COR-L47 (cell line): ENCODE measurements around the gene PRSS56.
A peak's percentile ranks its signal among the peaks of the same experiment; 100 is the strongest.

Experiments used
- DNase-seq: peaks from one replicate; lab custom pipeline; 2025; lab: John Stamatoyannopoulos, UW

Gene PRSS56

DNA sequence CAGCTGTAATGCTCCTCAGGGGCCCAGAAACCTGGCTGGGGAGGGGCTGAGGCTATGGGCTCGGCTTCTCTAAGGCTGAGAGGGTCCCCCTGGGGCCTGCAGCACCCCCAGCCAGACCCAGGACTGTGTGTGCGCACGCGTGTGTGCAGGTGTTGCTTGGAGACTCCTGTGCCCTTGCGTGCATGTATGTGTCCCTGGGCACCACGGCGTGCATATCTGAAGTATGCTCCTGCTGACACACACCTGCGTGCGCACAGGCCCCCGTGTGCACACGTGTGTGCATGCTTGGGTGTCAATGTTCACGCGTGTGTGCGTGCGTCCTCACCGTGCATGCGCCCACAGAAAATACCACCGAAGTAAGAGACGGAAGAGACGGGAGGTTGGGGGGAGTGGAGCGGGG, 17.7 kb upstream of the PRSS56 start:
- DNase-seq, result no peak

DNA sequence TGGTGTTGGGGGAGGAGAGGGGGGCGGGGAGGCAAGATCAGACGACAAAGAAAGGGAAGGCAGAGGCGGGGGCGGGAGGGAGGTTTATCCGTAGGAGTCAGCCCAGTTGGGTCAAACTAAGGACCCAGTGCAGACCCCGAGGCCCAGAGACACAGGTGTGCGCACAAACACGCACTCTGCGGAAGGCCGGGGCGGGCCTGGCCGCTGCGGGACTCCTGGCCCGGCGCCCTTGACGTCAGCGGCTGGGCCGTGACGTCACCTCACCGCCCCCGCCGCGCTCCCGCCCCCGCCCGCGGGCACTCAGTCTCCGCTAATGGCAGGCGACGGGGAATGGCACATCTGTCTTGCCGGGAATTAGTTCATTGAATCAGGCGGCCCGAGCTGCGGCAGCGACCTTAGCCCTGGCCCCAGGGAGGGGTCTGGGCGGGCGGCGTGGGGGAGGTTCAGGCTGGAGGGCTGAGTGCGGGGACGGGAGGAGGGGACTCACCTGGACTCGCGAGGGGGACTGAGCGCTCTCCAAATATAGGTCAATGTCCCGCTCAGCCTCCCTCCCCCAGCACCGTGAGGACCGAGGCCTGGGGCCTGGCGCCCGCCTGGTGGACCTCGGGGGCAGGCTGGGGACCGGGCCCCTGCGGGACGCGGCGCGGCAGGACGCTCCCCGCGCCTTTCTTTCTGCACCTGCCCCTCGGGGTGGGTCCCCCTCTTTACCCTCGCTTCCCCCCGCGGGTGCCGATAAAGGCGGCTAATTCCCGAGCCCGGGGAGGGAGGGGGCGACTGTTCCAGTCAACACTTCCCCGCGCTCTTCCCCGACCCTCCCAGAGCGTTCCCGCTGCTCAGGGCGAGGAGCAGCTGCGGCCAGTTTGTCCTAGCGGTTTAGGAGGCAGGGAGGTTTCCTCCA, 17.0 kb upstream of the PRSS56 start:
- no peak for DNase-seq

DNA sequence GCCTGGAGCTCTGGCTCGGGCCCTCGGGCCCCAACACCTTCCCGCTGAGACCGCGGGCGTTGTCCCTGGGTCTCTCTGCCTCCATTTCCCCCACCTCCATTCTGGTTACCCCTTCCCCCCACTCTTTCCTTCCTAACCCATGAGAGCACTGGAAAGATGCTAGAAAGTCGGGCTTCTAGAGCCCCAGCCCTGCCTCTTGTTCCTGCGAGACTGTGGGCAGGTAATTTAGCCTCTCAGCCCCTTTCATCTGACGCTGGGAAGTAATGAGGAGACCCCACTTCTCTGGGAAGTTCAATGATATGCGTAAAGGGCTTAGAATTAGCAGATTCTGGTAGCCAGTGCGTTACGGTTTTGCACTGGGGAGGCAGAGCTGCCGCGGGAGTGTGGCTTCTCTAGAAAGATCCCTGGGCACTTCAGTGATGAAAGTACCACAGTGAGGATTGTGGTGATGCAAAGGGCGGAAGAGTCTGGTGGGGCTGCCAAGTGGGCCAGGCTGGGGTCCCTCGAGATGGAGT, 16.3 kb upstream of the PRSS56 start:
- DNase-seq, result no peak

DNA sequence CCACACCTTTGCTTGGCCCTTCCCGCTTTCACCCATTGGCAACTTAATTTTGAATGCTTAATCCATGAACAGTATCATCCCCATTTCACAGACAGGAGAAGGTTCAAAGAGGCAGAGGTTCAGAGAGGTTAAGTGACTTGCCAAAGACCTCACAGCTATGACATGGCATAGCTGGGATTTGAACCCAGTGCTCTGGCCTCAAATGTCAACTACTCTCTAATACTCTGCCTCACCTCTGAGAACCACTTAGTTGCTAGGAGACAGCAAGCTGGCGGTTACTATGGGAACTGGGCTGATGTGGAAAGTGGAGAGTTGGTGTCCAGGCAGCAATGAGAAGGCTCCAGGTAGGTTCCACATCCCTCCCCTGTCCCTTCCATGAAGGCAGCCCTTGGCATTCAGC, 15.8 kb upstream of the PRSS56 start:
- no peak for DNase-seq

DNA sequence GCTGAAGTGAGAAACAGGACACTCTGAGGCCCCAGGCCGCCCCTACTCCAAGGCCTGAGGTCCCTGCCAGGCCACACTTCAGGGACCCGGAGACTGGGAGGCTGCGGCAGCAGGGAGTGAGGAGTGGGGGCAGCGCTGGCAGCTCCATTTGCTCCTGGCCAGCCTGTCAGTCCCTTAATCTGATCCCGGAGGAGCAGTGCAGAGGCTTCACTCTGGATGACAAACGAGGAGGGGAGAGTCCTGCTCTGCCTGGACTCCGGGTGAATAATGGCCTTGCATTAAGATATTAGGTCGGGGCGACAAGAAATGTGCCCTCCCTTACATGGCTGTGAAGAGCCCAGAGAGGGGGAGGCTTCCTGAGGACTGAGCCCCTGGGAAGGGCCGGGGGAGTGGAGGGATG, 14.3 kb upstream of the PRSS56 start:
- no peak for DNase-seq

- no peak for DNase-seq
These were observed 13.5 kb upstream of the PRSS56 start for GRCh38 chr2:232506709-232507108.

GRCh38 chr2:232508251-232508650, 11.9 kb upstream of the PRSS56 start:
- no peak for DNase-seq

DNA sequence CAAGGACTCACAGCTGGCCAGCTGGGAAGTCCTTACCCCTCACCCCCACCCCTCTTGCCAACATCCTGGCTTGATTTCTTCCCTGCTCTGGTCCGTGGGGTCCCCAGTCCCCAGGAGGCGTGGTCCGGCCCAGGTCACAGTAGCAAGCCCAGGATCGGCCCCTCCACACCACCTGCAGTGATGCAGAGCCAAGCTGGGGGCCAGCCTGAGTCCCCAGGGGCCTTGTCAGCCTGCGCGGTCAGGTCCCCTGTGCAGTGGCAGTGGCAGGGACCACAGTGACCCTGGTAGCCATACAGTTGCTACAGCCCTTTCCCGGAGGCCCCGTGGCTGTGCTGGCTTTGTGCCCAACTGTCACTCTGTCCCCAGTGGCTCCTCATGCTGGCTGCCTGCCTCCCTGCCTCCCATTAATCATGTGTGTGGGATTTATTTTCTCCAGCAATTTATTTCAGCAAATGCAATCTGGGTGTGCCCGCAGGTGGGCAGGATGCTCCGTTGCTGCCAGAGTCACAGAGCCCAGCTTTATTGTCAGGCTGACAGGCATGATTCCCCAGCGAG, 8.8 kb upstream of the PRSS56 start:
- peak; percentile 54 for DNase-seq

DNA sequence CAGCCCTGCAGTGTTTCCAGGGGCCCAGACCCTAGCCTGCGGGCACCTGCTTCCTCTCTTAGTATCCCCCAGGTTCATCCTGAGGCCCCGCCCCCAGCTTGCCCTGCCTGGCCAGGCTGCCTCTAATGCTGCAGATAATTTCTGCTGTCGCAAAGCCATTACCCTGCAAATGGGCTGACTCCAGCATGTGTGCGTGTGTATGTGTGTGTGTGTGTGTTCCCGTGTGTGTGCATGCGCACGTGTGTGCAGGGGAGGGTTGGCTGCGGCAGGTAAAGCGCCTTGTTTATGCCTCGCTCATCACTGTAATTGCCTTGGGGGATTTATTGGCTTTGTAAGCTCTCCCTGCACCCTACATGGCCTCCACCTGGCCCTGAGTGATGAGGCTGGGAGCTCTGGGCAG, 7.6 kb upstream of the PRSS56 start:
- DNase-seq, result no peak

DNA sequence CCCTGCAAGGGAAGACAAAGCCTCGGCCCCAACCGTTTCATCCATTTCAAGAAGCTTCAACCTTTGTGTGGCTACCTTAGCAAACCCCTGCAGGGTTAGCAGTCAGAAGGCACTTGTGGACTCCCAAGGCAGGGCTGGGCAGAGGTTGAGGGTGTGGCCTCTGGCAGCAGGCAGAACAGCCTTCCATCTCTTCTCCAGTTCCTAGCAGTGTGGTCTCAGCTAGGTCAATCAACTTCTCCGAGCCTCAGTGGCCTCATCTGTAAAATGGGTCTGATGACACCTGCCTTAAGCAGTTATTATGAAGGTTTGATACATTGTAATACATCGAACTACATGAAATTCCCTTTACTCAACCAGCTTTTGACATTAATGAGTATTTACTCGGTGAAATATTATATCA, 6.8 kb upstream of the PRSS56 start:
- no peak for DNase-seq

GRCh38 chr2:232515639-232516038, 4.5 kb upstream of the PRSS56 start:
- no peak for DNase-seq

GRCh38 chr2:232516551-232516950, 3.6 kb upstream of the PRSS56 start:
- DNase-seq, result no peak

DNA sequence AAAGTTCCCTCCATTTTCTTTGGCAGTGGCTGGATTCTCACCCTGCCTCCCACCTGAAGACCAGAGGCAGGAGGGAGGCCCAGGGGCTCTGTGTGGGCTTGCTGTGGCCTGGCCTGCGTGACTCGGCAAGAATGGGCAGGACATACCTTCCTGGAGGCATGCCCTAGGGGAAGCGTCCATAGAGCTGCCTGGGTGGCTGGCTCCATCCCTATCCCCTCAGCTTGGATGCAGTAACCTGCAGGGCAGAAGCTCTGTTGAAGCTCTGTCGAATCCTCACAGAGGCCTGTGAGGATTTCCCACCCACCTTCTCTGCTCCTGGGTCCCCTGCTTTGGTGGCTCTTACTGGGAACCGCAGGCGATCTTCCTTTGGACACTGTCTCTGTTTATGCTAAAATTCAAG, 1.3 kb upstream of the PRSS56 start:
- no peak for DNase-seq

DNA sequence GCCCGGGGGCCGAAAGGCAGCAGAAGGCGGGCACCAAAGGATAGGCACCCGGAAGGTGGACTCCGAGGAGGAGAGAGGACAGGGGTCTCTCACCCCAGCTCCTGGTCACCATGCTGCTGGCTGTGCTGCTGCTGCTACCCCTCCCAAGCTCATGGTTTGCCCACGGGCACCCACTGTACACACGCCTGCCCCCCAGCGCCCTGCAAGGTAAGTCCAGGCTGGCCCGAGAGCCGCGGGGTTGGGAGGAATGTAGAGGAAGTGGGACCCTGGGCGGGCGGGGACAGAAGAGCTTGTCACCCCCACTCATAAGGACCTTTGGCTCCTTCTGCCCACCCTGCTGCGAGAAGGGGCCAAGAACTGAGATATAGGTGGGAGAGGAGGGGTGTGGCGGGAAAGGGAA, 301 bp downstream of the PRSS56 start:
- no peak for DNase-seq

GRCh38 chr2:232521098-232521497, 910 bp downstream of the PRSS56 start:
- DNase-seq, result no peak

GRCh38 chr2:232521959-232522622, 1.9 kb downstream of the PRSS56 start:
- no peak for DNase-seq

DNA sequence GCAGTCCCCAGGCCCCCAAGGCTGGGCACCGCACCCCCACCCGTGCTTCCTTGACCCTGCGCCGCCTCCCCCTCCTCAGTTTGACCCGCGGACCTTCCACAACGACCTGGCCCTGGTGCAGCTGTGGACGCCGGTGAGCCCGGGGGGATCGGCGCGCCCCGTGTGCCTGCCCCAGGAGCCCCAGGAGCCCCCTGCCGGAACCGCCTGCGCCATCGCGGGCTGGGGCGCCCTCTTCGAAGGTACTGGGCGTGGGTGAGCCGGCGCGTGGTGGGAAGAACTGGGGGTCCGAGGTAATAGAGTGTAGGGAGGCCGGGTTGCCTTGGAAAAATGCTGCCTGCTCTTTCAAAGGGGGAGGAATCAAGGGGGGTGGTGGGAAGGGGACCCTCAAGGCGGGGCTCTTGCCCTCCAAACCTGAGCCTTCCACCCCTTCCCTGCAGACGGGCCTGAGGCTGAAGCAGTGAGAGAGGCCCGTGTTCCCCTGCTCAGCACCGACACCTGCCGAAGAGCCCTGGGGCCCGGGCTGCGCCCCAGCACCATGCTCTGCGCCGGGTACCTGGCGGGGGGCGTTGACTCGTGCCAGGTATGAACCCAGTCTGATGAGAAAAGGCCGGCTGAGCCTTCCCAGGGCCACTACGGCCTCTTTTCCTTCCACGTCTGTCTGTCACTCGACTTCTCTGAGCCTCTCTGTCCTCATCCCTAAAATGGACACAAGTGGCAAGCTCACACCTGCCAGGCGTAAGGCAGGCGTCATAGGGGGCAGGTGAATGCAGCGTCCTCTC, 2.6 kb downstream of the PRSS56 start:
- no peak for DNase-seq

- DNase-seq, result no peak
These were observed 3.2 kb downstream of the PRSS56 start for GRCh38 chr2:232523402-232523681.

DNA sequence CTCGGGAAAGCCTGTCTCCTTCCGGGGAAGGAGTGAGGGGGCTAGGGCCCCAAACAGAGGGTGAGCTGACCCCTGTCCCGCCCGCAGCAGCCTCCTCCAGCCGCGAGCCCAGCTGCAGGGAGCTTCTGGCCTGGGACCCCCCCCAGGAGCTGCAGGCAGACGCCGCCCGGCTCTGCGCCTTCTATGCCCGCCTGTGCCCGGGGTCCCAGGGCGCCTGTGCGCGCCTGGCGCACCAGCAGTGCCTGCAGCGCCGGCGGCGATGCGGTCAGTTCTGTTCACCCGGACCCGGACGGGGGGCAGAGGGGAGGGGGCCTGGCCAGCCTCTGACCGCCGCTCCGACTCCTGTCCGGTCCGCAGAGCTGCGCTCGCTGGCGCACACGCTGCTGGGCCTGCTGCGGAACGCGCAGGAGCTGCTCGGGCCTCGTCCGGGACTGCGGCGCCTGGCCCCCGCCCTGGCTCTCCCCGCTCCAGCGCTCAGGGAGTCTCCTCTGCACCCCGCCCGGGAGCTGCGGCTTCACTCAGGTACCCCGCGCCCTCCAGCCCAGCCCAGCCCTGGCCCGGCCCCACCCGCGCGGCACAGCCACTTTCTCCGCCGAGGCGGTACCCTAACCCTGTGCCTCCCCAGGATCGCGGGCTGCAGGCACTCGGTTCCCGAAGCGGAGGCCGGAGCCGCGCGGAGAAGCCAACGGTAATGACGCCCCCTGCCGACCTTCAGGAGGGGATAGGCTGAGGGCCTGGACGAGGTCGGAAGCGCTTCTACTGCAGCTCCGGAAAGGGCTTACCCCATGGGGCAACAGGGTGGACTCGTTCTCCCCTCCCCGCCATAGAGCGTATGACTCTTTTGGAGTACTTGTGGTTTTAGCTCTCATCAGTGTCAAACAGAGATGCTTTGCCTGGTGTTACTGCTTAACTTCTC, 3.8 kb downstream of the PRSS56 start:
- no peak for DNase-seq

DNA sequence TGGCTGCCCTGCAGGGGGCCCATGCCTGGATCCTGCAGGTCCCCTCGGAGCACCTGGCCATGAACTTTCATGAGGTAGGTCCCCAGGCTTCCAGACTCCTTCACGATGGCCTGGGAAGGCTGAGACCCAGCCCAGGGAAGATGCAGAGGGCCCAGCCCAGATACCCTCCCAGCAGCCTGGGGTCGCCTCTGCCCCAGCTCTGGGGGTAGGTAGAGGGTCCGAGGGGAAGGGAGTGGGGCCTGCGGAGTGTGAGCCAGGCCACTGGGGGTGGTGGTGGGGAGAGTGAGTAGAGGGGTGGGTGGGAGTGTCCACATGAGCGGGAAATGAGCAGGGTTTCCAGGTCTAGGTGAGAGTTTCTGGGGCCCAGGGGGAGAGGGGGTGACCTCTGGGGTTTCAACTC, 4.6 kb downstream of the PRSS56 start:
- DNase-seq, result no peak

DNA sequence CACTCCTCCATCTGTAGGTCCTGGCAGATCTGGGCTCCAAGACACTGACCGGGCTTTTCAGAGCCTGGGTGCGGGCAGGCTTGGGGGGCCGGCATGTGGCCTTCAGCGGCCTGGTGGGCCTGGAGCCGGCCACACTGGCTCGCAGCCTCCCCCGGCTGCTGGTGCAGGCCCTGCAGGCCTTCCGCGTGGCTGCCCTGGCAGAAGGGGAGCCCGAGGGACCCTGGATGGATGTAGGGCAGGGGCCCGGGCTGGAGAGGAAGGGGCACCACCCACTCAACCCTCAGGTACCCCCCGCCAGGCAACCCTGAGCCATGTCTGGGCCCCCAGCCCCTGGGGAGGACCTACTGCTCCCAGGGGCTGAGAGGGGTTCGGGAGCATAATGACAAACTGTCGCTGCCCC, 5.0 kb downstream of the PRSS56 start:
- no peak for DNase-seq
